Natural killer cell (primary cell): ENCODE data around the gene GTF2H4. TPM values are rescaled to one million over a fixed set of nuclear protein-coding genes. Genes with fewer than 3 reads are reported as not detected.

Source experiments
- ATAC-seq, 3 donors: fragments of 150-1000 bp in 2 of 3; fragments of 200-7000 bp in 1 of 3; cut with Tn5 transposase; 1 replicate in 1 of 3; 2 replicates in 2 of 3; pipeline ENCODE4 v1.10.0; 2021; ENCODE audit warnings: mild to moderate bottlenecking in 2 of 3, moderate library complexity in 2 of 3
- DNase-seq, 2 donors: peaks; one replicate each; pipeline versions ENCODE4 v3.0.0 to v3.0.0-alpha.2; 2013 to 2021; ENCODE audit warnings: mixed read lengths in 1 of 2
- H3K27ac ChIP-seq: one replicate; pipeline ENCODE4 v1.5.1; 2013; ENCODE audit warnings: mild to moderate bottlenecking, low read length
- H3K27me3 ChIP-seq: one replicate; pipeline ENCODE4 v1.6.1; 2013; ENCODE audit warnings: low read length; ENCODE audit not compliant: control insufficient read depth, insufficient read depth
- H3K36me3 ChIP-seq: one replicate; pipeline ENCODE4 v1.6.1; 2013; ENCODE audit warnings: low read length; ENCODE audit not compliant: control insufficient read depth, insufficient read depth
- H3K4me1 ChIP-seq: one replicate; pipeline ENCODE4 v1.6.1; 2013; ENCODE audit warnings: low read length; ENCODE audit not compliant: control insufficient read depth, insufficient read depth
- H3K4me3 ChIP-seq: one replicate; pipeline ENCODE4 v1.5.1; 2013; ENCODE audit warnings: low read length
- H3K9me3 ChIP-seq: one replicate; pipeline ENCODE4 v1.6.1; 2013; ENCODE audit warnings: low read length; ENCODE audit not compliant: control insufficient read depth, insufficient read depth
- H3K27ac Mint-ChIP-seq, 2 donors: one replicate each; pipeline ENCODE4 v1.8.0; 2022; ENCODE audit warnings: mild to moderate bottlenecking in 2 of 2, mixed read lengths in 2 of 2, moderate library complexity in 1 of 2
- H3K27me3 Mint-ChIP-seq, 2 donors: one replicate each; pipeline ENCODE4 v1.8.0; 2022; ENCODE audit warnings: low read depth in 2 of 2, mixed read lengths in 2 of 2
- H3K36me3 Mint-ChIP-seq: one replicate; pipeline ENCODE4 v1.8.0; 2022; ENCODE audit warnings: mixed read lengths
- H3K4me1 Mint-ChIP-seq, 2 donors: one replicate each; pipeline ENCODE4 v1.8.0; 2022; ENCODE audit warnings: mixed read lengths in 2 of 2
- H3K4me3 Mint-ChIP-seq: one replicate; pipeline ENCODE4 v1.8.0; 2022; ENCODE audit warnings: mild to moderate bottlenecking, moderate library complexity, mixed read lengths
- H3K9me3 Mint-ChIP-seq, 2 donors: one replicate each; pipeline ENCODE4 v1.8.0; 2022; ENCODE audit warnings: mixed read lengths in 2 of 2
- WGBS: methylation state at CpG from one replicate; pipeline ENCODE4 v1.1.7; 2013; ENCODE audit warnings: missing lambda C conversion rate; ENCODE audit not compliant: insufficient coverage; 5-methylcytosine and 5-hydroxymethylcytosine counted together
- intact Hi-C: fragments of 100-400 bp; cut with micrococcal nuclease; formaldehyde crosslinking; loops from one replicate; pipeline ENCODE4 v1.14.2; 2022
- total RNA-seq, 4 donors: library from RNA; stranded (reverse); fragments of 120-200 nt in 1 of 4; gene quantifications; one replicate each; pipeline versions ENCODE4 v1.2.3 to v1.2.4, GENCODE V29; 2013 to 2022
- TF ChIP-seq, protein P1 (sequence below): fragments of 200-600 bp; IDR thresholded peaks from one replicate; pipeline ENCODE4 v1.8.0; 2022; ENCODE audit warnings: antibody characterized with exemption

GTF2H4 gene
- total RNA-seq, 3 donors from 2014 or later (not counting 1 experiment from before 2014, with no cell fraction given) = 13.5 to 17.9 (median 15.7) TPM

DNA sequence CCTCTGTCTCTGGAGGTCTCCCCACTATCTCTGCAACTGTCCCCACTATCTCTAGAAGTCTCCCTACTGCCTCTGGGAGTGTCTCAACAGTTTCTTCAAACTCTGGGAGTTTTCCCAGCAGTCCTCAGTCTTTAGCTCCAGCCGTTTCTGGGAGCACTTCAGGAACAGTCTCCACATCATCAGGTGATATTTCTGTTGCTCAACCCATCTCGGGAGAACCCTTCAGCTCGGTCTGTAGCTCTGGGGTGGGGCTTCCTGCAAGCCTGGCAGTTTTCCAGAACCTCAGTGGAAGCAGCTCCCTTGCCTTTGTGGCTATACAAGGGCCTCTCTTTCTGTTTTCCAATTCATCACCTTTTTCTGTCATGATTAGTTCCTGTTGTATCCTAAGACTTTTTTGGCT lies 27.0 kb downstream of the GTF2H4 start:
- Histone ChIP-seq H3K27me3 (no peaks in the 10 kb centered on the region), H3K4me3 (no peak overlapping the region), H3K4me1 (no peaks in the 10 kb centered on the region), H3K36me3 (no peaks in the 10 kb centered on the region), H3K9me3 (no peaks in the 10 kb centered on the region), H3K27ac (no peak overlapping the region)
- Mint-ChIP-seq H3K27me3 (peaks cover 17 to 19% of the 10 kb centered on the region in 2 donors), H3K9me3 (no peaks in the 10 kb centered on the region), H3K4me3 (no peak overlapping the region), H3K27ac (no peak overlapping the region), H3K36me3 (no peaks in the 10 kb centered on the region), H3K4me1 (no peaks in the 10 kb centered on the region)
- DNase-seq (no peak), ATAC-seq (no peak)
- 17% methylated on average over 3 of the region's 3 CpGs for WGBS
- TF ChIP-seq, protein P1, sequence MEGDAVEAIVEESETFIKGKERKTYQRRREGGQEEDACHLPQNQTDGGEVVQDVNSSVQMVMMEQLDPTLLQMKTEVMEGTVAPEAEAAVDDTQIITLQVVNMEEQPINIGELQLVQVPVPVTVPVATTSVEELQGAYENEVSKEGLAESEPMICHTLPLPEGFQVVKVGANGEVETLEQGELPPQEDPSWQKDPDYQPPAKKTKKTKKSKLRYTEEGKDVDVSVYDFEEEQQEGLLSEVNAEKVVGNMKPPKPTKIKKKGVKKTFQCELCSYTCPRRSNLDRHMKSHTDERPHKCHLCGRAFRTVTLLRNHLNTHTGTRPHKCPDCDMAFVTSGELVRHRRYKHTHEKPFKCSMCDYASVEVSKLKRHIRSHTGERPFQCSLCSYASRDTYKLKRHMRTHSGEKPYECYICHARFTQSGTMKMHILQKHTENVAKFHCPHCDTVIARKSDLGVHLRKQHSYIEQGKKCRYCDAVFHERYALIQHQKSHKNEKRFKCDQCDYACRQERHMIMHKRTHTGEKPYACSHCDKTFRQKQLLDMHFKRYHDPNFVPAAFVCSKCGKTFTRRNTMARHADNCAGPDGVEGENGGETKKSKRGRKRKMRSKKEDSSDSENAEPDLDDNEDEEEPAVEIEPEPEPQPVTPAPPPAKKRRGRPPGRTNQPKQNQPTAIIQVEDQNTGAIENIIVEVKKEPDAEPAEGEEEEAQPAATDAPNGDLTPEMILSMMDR = no peak
- intact Hi-C loops = no loop called here

DNA sequence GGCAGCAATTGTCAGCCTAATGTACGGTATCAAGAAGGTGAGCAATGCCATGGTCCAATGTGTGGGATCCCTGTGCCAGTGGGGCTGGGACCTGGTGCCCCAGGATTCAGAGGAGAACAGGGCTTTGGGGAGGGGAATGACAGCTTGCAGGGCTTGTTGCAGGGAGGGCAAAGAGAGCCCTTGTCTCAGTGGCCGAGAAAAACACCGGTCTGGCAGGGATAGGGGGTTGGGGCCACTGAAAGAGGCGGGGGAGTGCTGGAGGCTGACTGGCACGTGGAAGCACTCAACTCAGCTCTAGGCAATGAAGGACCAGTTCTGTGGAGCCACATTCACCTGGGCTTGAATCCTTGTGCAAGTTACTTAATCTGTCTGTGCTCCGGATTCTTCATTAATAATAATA lies 29.3 kb downstream of the GTF2H4 start:
- TF ChIP-seq, protein P1 = no peak
- no peaks in the 10 kb centered on the region for H3K36me3 ChIP-seq
- no peak overlapping the region for H3K27ac ChIP-seq
- H3K4me1 Mint-ChIP-seq = no peaks in the 10 kb centered on the region
- ATAC-seq (no peak), DNase-seq (no peak)
- no peaks in the 10 kb centered on the region for H3K4me1 ChIP-seq
- H3K4me3 Mint-ChIP-seq = no peak overlapping the region
- no peaks in the 10 kb centered on the region for H3K9me3 Mint-ChIP-seq
- no peaks in the 10 kb centered on the region for H3K27me3 ChIP-seq
- WGBS = 80% methylated on average over 5 of the region's 6 CpGs
- intact Hi-C loops = no loop called here
- no peak overlapping the region for H3K4me3 ChIP-seq
- H3K36me3 Mint-ChIP-seq = no peaks in the 10 kb centered on the region
- peaks cover 26 to 42% of the 10 kb centered on the region in 2 donors for H3K27me3 Mint-ChIP-seq
- H3K9me3 ChIP-seq = no peaks in the 10 kb centered on the region
- H3K27ac Mint-ChIP-seq = no peak overlapping the region

DNA sequence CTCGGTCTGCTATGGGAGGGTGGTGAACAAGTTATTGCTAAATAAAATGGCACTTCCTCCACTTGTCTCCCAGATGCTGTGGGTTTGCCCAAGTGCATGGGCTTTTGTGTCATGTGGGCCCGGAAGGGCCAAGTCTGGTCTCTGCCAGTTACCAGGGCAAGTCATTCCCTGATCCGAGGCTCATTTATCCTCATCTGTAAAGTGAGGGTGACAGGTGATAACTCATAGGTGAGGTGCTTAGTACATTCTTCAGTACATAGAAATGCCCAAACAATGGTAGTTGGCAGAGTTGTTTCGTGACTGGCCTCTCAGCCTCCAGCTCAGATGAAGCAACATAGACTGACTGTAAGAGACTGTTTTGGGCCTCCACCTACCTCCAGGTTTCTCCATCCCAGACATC lies 30.7 kb downstream of the GTF2H4 start:
- H3K27me3 Mint-ChIP-seq = peaks cover 32 to 55% of the 10 kb centered on the region in 2 donors
- H3K27me3 ChIP-seq = peaks cover 5% of the 10 kb centered on the region

DNA sequence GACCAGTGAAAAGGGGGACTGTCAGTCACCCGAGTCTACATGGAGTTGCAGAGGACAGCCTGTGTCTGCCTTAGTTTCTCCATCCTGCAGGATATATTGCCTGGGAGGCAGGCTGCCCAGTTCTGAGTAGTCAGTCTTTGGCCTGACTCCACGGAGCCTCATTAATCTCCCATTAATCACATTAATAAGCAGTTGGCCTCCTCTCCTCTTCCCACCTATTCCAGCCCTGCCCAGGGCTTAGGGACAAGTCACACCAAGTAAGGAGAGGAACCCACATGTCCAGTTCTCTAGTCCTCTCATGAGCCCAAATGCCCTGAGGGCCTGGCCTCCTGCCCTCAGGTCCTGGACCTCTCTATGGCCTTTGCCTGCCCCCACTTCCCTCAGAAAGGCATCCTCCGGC lies 31.5 kb downstream of the GTF2H4 start:
- WGBS = 71% methylated on average over 3 of the region's 3 CpGs

More for the DNA sequence above, 30.7 kb downstream of the GTF2H4 start:
- TF ChIP-seq, protein P1 = no peak
- ATAC-seq = no peak
- Mint-ChIP-seq H3K9me3 (no peaks in the 10 kb centered on the region), H3K4me1 (no peaks in the 10 kb centered on the region), H3K4me3 (no peak overlapping the region), H3K36me3 (no peaks in the 10 kb centered on the region), H3K27ac (no peak overlapping the region)
- no peak overlapping the region for H3K27ac ChIP-seq
- H3K4me1 ChIP-seq = no peaks in the 10 kb centered on the region
- no peaks in the 10 kb centered on the region for H3K36me3 ChIP-seq
- no peak overlapping the region for H3K4me3 ChIP-seq
- intact Hi-C loops = no loop called here
- DNase-seq = no peak
- no peaks in the 10 kb centered on the region for H3K9me3 ChIP-seq
- 62% methylated on average over 3 of the region's 4 CpGs for WGBS

More for the DNA sequence above, 31.5 kb downstream of the GTF2H4 start:
- H3K9me3 Mint-ChIP-seq = no peaks in the 10 kb centered on the region
- H3K27me3 ChIP-seq = peaks cover 5% of the 10 kb centered on the region
- no peak overlapping the region for H3K27ac ChIP-seq
- no peak overlapping the region for H3K27ac Mint-ChIP-seq
- ATAC-seq = no peak
- peaks cover 35 to 62% of the 10 kb centered on the region in 2 donors for H3K27me3 Mint-ChIP-seq
- H3K36me3 ChIP-seq = no peaks in the 10 kb centered on the region
- H3K36me3 Mint-ChIP-seq = no peaks in the 10 kb centered on the region
- no peak overlapping the region for H3K4me3 Mint-ChIP-seq
- H3K9me3 ChIP-seq = no peaks in the 10 kb centered on the region
- H3K4me3 ChIP-seq = no peak overlapping the region
- intact Hi-C loops = no loop called here
- TF ChIP-seq, protein P1 = no peak
- H3K4me1 ChIP-seq = no peaks in the 10 kb centered on the region
- no peaks in the 10 kb centered on the region for H3K4me1 Mint-ChIP-seq
- no peak for DNase-seq
